ENCODE data around the gene LDLRAD4. TPM values are rescaled to one million over a fixed set of nuclear protein-coding genes. Genes with fewer than 3 reads are reported as not detected.

The LDLRAD4 gene
- total RNA-seq, 2 experiments from 2014 or later: 28.4 to 30.1 TPM

- DNase-seq: no peak
- H3K4me1 Mint-ChIP-seq (ENCODE audit: low read depth): peaks cover 53% of the 10 kb centered on the region
- CTCF ChIA-PET: no interaction called here
- peaks cover 24% of the 10 kb centered on the region for H3K36me3 Mint-ChIP-seq
- POLR2A ChIA-PET: no interaction called here
- H3K9me3 Mint-ChIP-seq: peaks cover 8% of the 10 kb centered on the region
- intact Hi-C loops (cut with micrococcal nuclease): loop anchor here (10.0 kb wide), 1 partner anchor 248 kb away; the partner anchor contains the start of gene LDLRAD4
- no peak overlapping the region for H3K4me3 Mint-ChIP-seq
- no peaks in the 10 kb centered on the region for H3K27me3 Mint-ChIP-seq
- no peak overlapping the region for H3K27ac Mint-ChIP-seq
Measured at GRCh38 chr18:13462686-13463085, 244.1 kb downstream of the LDLRAD4 start.

GRCh38 chr18:13463526-13464210, 245.1 kb downstream of the LDLRAD4 start:
- Mint-ChIP-seq H3K9me3 (peaks cover 13% of the 10 kb centered on the region), H3K27me3 (no peaks in the 10 kb centered on the region), H3K4me1 (ENCODE audit: low read depth) (peaks cover 49% of the 10 kb centered on the region), H3K36me3 (peaks cover 21% of the 10 kb centered on the region), H3K4me3 (no peak overlapping the region), H3K27ac (peak overlapping the region; percentile 95)
- peak; percentile 44 for DNase-seq
- intact Hi-C loops (cut with micrococcal nuclease): loop anchor here (2.0 to 10.0 kb wide), 2 partner anchors 25 to 249 kb away; partner anchors contain the start of gene LDLRAD4
- ChIA-PET CTCF (interaction anchor here (0.6 to 1.2 kb wide), 2 partner anchors 245 to 247 kb away, joined by 3 to 4 read pairs; partner anchors contain the start of gene LDLRAD4), POLR2A (interaction anchor here (0.8 kb wide), 1 partner anchor 30 kb away, joined by 3 read pairs; no protein-coding TSS in a partner anchor)

GRCh38 chr18:13464432-13465123, 246.0 kb downstream of the LDLRAD4 start:
- ChIA-PET POLR2A (interaction anchor here (0.8 kb wide), 1 partner anchor 31 kb away, joined by 3 read pairs; no protein-coding TSS in a partner anchor), CTCF (interaction anchor here (1.2 kb wide), 1 partner anchor 248 kb away, joined by 4 read pairs; no protein-coding TSS in a partner anchor)
- Mint-ChIP-seq H3K27ac (peak overlapping the region; percentile 95), H3K4me3 (peak overlapping the region; percentile 86), H3K4me1 (ENCODE audit: low read depth) (peaks cover 56% of the 10 kb centered on the region), H3K27me3 (no peaks in the 10 kb centered on the region), H3K9me3 (peaks cover 13% of the 10 kb centered on the region), H3K36me3 (peaks cover 24% of the 10 kb centered on the region)
- intact Hi-C loops (cut with micrococcal nuclease): loop anchor here (1.0 to 10.0 kb wide), 4 partner anchors 26 to 250 kb away; partner anchors contain the start of gene LDLRAD4
- peak; percentile 83 for DNase-seq

- Mint-ChIP-seq H3K27ac (peak overlapping the region; percentile 95), H3K27me3 (no peaks in the 10 kb centered on the region), H3K4me3 (peak overlapping the region; percentile 86), H3K9me3 (peaks cover 13% of the 10 kb centered on the region), H3K36me3 (peaks cover 25% of the 10 kb centered on the region), H3K4me1 (ENCODE audit: low read depth) (peaks cover 57% of the 10 kb centered on the region)
- POLR2A ChIA-PET: no interaction called here
- intact Hi-C loops (cut with micrococcal nuclease): loop anchor here (1.0 to 10.0 kb wide), 4 partner anchors 26 to 250 kb away; partner anchors contain the start of gene LDLRAD4
- CTCF ChIA-PET: no interaction called here
- no peak for DNase-seq
Measured at GRCh38 chr18:13465124-13465446, 246.5 kb downstream of the LDLRAD4 start.

- peak overlapping the region; percentile 86 for H3K4me3 Mint-ChIP-seq
- peak; percentile 25 for DNase-seq
- peaks cover 61% of the 10 kb centered on the region for H3K4me1 Mint-ChIP-seq (ENCODE audit: low read depth)
- no peaks in the 10 kb centered on the region for H3K27me3 Mint-ChIP-seq
- intact Hi-C loops (cut with micrococcal nuclease): loop anchor here (1.0 to 10.0 kb wide), 4 partner anchors 27 to 251 kb away; partner anchors contain the start of gene LDLRAD4
- CTCF ChIA-PET: no interaction called here
- peaks cover 13% of the 10 kb centered on the region for H3K9me3 Mint-ChIP-seq
- H3K27ac Mint-ChIP-seq: peak overlapping the region; percentile 95
- POLR2A ChIA-PET: no interaction called here
- peaks cover 25% of the 10 kb centered on the region for H3K36me3 Mint-ChIP-seq
Measured at GRCh38 chr18:13465476-13465875, 246.9 kb downstream of the LDLRAD4 start.

- CTCF ChIA-PET: no interaction called here
- Mint-ChIP-seq H3K27me3 (no peaks in the 10 kb centered on the region), H3K36me3 (peaks cover 39% of the 10 kb centered on the region), H3K4me1 (ENCODE audit: low read depth) (peaks cover 39% of the 10 kb centered on the region), H3K9me3 (peaks cover 13% of the 10 kb centered on the region), H3K27ac (no peak overlapping the region), H3K4me3 (no peak overlapping the region)
- DNase-seq: no peak
- POLR2A ChIA-PET: no interaction called here
- intact Hi-C loops (cut with micrococcal nuclease): no loop called here
Measured at GRCh38 chr18:13470516-13471197, 252.1 kb downstream of the LDLRAD4 start.

GRCh38 chr18:13471198-13471845, 252.8 kb downstream of the LDLRAD4 start:
- intact Hi-C loops (cut with micrococcal nuclease): no loop called here
- ChIA-PET CTCF (interaction anchor here (0.5 kb wide), 1 partner anchor 265 kb away, joined by 3 read pairs; no protein-coding TSS in a partner anchor), POLR2A (no interaction called here)
- Mint-ChIP-seq H3K36me3 (peaks cover 40% of the 10 kb centered on the region), H3K4me3 (no peak overlapping the region), H3K27ac (no peak overlapping the region), H3K27me3 (no peaks in the 10 kb centered on the region), H3K4me1 (ENCODE audit: low read depth) (peaks cover 35% of the 10 kb centered on the region), H3K9me3 (peaks cover 13% of the 10 kb centered on the region)
- DNase-seq: no peak

GRCh38 chr18:13471971-13472628, 253.5 kb downstream of the LDLRAD4 start:
- ChIA-PET POLR2A (no interaction called here), CTCF (interaction anchor here (0.5 kb wide), 1 partner anchor 266 kb away, joined by 3 read pairs; no protein-coding TSS in a partner anchor)
- intact Hi-C loops (cut with micrococcal nuclease): no loop called here
- DNase-seq: no peak
- Mint-ChIP-seq H3K4me1 (ENCODE audit: low read depth) (peaks cover 32% of the 10 kb centered on the region), H3K27ac (no peak overlapping the region), H3K4me3 (no peak overlapping the region), H3K9me3 (peaks cover 10% of the 10 kb centered on the region), H3K27me3 (no peaks in the 10 kb centered on the region), H3K36me3 (peaks cover 33% of the 10 kb centered on the region)

GRCh38 chr18:13473751-13474150, 255.2 kb downstream of the LDLRAD4 start:
- DNase-seq: no peak
- H3K36me3 Mint-ChIP-seq: peaks cover 24% of the 10 kb centered on the region
- no peak overlapping the region for H3K4me3 Mint-ChIP-seq
- H3K9me3 Mint-ChIP-seq: no peaks in the 10 kb centered on the region
- H3K27ac Mint-ChIP-seq: no peak overlapping the region
- ChIA-PET POLR2A (no interaction called here), CTCF (no interaction called here)
- H3K27me3 Mint-ChIP-seq: no peaks in the 10 kb centered on the region
- intact Hi-C loops (cut with micrococcal nuclease): no loop called here
- H3K4me1 Mint-ChIP-seq (ENCODE audit: low read depth): peaks cover 30% of the 10 kb centered on the region

- no peak overlapping the region for H3K27ac Mint-ChIP-seq
Measured at GRCh38 chr18:13474336-13474735, 255.8 kb downstream of the LDLRAD4 start.

GRCh38 chr18:13474907-13475545, 256.5 kb downstream of the LDLRAD4 start:
- POLR2A ChIA-PET: no interaction called here
- H3K27me3 Mint-ChIP-seq: no peaks in the 10 kb centered on the region
- peaks cover 20% of the 10 kb centered on the region for H3K36me3 Mint-ChIP-seq
- no peaks in the 10 kb centered on the region for H3K9me3 Mint-ChIP-seq
- intact Hi-C loops (cut with micrococcal nuclease): no loop called here
- CTCF ChIA-PET: interaction anchor here (0.6 kb wide), 1 partner anchor 27 kb away, joined by 3 read pairs; no protein-coding TSS in a partner anchor
- no peak overlapping the region for H3K4me3 Mint-ChIP-seq
- peaks cover 22% of the 10 kb centered on the region for H3K4me1 Mint-ChIP-seq (ENCODE audit: low read depth)
- no peak for DNase-seq
- no peak overlapping the region for H3K27ac Mint-ChIP-seq

More at GRCh38 chr18:13474336-13474735, 255.8 kb downstream of the LDLRAD4 start:
- no peak overlapping the region for H3K4me3 Mint-ChIP-seq
- intact Hi-C loops (cut with micrococcal nuclease): no loop called here
- H3K27me3 Mint-ChIP-seq: no peaks in the 10 kb centered on the region
- H3K36me3 Mint-ChIP-seq: peaks cover 22% of the 10 kb centered on the region
- no peaks in the 10 kb centered on the region for H3K9me3 Mint-ChIP-seq
- H3K4me1 Mint-ChIP-seq (ENCODE audit: low read depth): peaks cover 25% of the 10 kb centered on the region
- ChIA-PET POLR2A (no interaction called here), CTCF (no interaction called here)
- no peak for DNase-seq
